ENCODE measurements around the gene SUGP1. TPM values are rescaled to one million over a fixed set of nuclear protein-coding genes. Genes with fewer than 3 reads are reported as not detected.

SUGP1 gene
- polyA plus RNA-seq, 3 donors: 17.4 to 38.8 (median 18.1) TPM

- H3K27ac ChIP-seq (ENCODE audit: low read depth in 1 of 2, low read length in 2 of 2): no peak overlapping the region
- WGBS (ENCODE audit: insufficient coverage): over 99% methylated on average over 9 of the region's 17 CpGs
- no peak overlapping the region for H3K9ac ChIP-seq (ENCODE audit: insufficient read depth, low read length, poor library complexity, severe bottlenecking)
- Mint-ChIP-seq H3K4me1 (no peaks in the 10 kb centered on the region), H3K27ac (no peak overlapping the region), H3K36me3 (peaks cover 64 to 96% of the 10 kb centered on the region in 2 donors), H3K27me3 (ENCODE audit: low read depth in 3 of 3) (peaks cover 0 to 2% (median 0%) of the 10 kb centered on the region in 3 donors), H3K4me3 (no peak overlapping the region), H3K9me3 (no peaks in the 10 kb centered on the region)
- no peak overlapping the region for H3K4me2 ChIP-seq (replicated peaks; ENCODE audit: extremely low read depth, low read length, poor library complexity, severe bottlenecking)
- H4K20me1 ChIP-seq (ENCODE audit: insufficient read depth, low read length): peaks cover 61% of the 10 kb centered on the region
- TF ChIP-seq CTCF (IDR thresholded peaks at IDR 0.05): no peak
- peaks cover 39% of the 10 kb centered on the region for H3K79me2 ChIP-seq (ENCODE audit: insufficient read depth, low read length)
- intact Hi-C loops (cut with micrococcal nuclease): no loop called here
- DNase-seq: no peak
- no peaks in the 10 kb centered on the region for H3K27me3 ChIP-seq (ENCODE audit: control insufficient read depth in 2 of 2, insufficient read depth in 2 of 2, low read length in 2 of 2)
- no peaks in the 10 kb centered on the region for H3K9me3 ChIP-seq (replicated peaks in 1 of 2; ENCODE audit: control insufficient read depth in 1 of 2, insufficient read depth in 1 of 2, low read length in 2 of 2)
- H2AFZ ChIP-seq (ENCODE audit: insufficient read depth, low read depth, low read length, poor library complexity, severe bottlenecking): no peak overlapping the region
- no peaks in the 10 kb centered on the region for H3K4me1 ChIP-seq (ENCODE audit: control insufficient read depth in 1 of 2, insufficient read depth in 2 of 2, low read length in 2 of 2)
- H3K36me3 ChIP-seq (replicated peaks in 1 of 2; ENCODE audit: control insufficient read depth in 1 of 2, insufficient read depth in 2 of 2, low read length in 2 of 2): peaks cover 89 to 93% of the 10 kb centered on the region in 2 donors
- no peak overlapping the region for H3K4me3 ChIP-seq (replicated peaks in 1 of 3; ENCODE audit: low read depth in 2 of 3, low read length in 3 of 3)
Observed at GRCh38 chr19:19337120-19337519, 16.8 kb upstream of the SUGP1 start.

- Mint-ChIP-seq H3K4me1 (no peaks in the 10 kb centered on the region), H3K27me3 (ENCODE audit: low read depth in 3 of 3) (peaks cover 0 to 2% (median 0%) of the 10 kb centered on the region in 3 donors), H3K27ac (peak overlapping the region in 2 of 7 donors; percentile 10 to 21), H3K36me3 (peaks cover 64 to 96% of the 10 kb centered on the region in 2 donors), H3K4me3 (no peak overlapping the region), H3K9me3 (no peaks in the 10 kb centered on the region)
- H3K4me2 ChIP-seq (replicated peaks; ENCODE audit: extremely low read depth, low read length, poor library complexity, severe bottlenecking): no peak overlapping the region
- H3K27me3 ChIP-seq (ENCODE audit: control insufficient read depth in 2 of 2, insufficient read depth in 2 of 2, low read length in 2 of 2): no peaks in the 10 kb centered on the region
- H4K20me1 ChIP-seq (ENCODE audit: insufficient read depth, low read length): peaks cover 66% of the 10 kb centered on the region
- H3K79me2 ChIP-seq (ENCODE audit: insufficient read depth, low read length): peaks cover 44% of the 10 kb centered on the region
- H2AFZ ChIP-seq (ENCODE audit: insufficient read depth, low read depth, low read length, poor library complexity, severe bottlenecking): no peak overlapping the region
- DNase-seq: no peak
- no peaks in the 10 kb centered on the region for H3K9me3 ChIP-seq (replicated peaks in 1 of 2; ENCODE audit: control insufficient read depth in 1 of 2, insufficient read depth in 1 of 2, low read length in 2 of 2)
- H3K36me3 ChIP-seq (replicated peaks in 1 of 2; ENCODE audit: control insufficient read depth in 1 of 2, insufficient read depth in 2 of 2, low read length in 2 of 2): peaks cover 89 to 93% of the 10 kb centered on the region in 2 donors
- intact Hi-C loops (cut with micrococcal nuclease): no loop called here
- no peaks in the 10 kb centered on the region for H3K4me1 ChIP-seq (ENCODE audit: control insufficient read depth in 1 of 2, insufficient read depth in 2 of 2, low read length in 2 of 2)
- H3K9ac ChIP-seq (ENCODE audit: insufficient read depth, low read length, poor library complexity, severe bottlenecking): no peak overlapping the region
- no peak overlapping the region for H3K27ac ChIP-seq (ENCODE audit: low read depth in 1 of 2, low read length in 2 of 2)
- H3K4me3 ChIP-seq (replicated peaks in 1 of 3; ENCODE audit: low read depth in 2 of 3, low read length in 3 of 3): no peak overlapping the region
- no CpG with 5 or more reads among the region's 3 CpGs for WGBS (ENCODE audit: insufficient coverage)
- no peak for TF ChIP-seq CTCF (IDR thresholded peaks at IDR 0.05)
Observed at GRCh38 chr19:19336597-19336996, 16.3 kb upstream of the SUGP1 start.

Data from CD14-positive monocyte (primary cell).